Panc1 (cell line): Measurements from ENCODE around the gene CCDC51.

Experiments
- POLR2AphosphoS5 ChIP-seq: IDR thresholded peaks from 2 replicates; pipeline ENCODE4 v1.6.1; 2012; ENCODE audit warnings: mild to moderate bottlenecking, low read depth, low read length, moderate library complexity
- TF ChIP-seq, protein P1 (sequence below): fragments of 450-650 bp; IDR thresholded peaks from 2 replicates; pipeline ENCODE4 v1.5.1; 2017; ENCODE audit warnings: mild to moderate bottlenecking
- TF ChIP-seq, protein P2 (sequence below), 2 experiments: IDR thresholded peaks; 2 replicates each; pipeline ENCODE4 v1.6.1; 2011 to 2012; ENCODE audit warnings: low read depth in 2 of 2, control low read depth in 1 of 2, low read length in 1 of 2, mild to moderate bottlenecking in 1 of 2, moderate library complexity in 1 of 2; ENCODE audit not compliant: insufficient read depth in 1 of 2

DNA sequence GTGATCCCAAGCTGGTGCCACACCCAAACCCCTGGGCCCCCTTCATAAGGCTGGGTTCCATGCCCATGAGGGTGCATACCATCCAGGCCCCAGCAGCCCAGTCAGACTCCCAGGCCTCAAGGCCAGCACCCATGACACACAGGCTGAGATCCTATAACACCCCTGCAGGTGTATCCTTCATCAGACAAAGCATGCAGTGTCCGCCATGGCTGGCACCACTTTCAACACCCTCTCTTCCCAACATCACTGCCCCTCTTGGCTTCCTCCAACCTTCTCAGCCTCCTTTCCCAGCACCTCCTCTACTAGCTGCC is 3.5 kb downstream of the CCDC51 start:
- TF ChIP-seq, protein P1, sequence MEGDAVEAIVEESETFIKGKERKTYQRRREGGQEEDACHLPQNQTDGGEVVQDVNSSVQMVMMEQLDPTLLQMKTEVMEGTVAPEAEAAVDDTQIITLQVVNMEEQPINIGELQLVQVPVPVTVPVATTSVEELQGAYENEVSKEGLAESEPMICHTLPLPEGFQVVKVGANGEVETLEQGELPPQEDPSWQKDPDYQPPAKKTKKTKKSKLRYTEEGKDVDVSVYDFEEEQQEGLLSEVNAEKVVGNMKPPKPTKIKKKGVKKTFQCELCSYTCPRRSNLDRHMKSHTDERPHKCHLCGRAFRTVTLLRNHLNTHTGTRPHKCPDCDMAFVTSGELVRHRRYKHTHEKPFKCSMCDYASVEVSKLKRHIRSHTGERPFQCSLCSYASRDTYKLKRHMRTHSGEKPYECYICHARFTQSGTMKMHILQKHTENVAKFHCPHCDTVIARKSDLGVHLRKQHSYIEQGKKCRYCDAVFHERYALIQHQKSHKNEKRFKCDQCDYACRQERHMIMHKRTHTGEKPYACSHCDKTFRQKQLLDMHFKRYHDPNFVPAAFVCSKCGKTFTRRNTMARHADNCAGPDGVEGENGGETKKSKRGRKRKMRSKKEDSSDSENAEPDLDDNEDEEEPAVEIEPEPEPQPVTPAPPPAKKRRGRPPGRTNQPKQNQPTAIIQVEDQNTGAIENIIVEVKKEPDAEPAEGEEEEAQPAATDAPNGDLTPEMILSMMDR, result no peak
- TF ChIP-seq, protein P2, sequence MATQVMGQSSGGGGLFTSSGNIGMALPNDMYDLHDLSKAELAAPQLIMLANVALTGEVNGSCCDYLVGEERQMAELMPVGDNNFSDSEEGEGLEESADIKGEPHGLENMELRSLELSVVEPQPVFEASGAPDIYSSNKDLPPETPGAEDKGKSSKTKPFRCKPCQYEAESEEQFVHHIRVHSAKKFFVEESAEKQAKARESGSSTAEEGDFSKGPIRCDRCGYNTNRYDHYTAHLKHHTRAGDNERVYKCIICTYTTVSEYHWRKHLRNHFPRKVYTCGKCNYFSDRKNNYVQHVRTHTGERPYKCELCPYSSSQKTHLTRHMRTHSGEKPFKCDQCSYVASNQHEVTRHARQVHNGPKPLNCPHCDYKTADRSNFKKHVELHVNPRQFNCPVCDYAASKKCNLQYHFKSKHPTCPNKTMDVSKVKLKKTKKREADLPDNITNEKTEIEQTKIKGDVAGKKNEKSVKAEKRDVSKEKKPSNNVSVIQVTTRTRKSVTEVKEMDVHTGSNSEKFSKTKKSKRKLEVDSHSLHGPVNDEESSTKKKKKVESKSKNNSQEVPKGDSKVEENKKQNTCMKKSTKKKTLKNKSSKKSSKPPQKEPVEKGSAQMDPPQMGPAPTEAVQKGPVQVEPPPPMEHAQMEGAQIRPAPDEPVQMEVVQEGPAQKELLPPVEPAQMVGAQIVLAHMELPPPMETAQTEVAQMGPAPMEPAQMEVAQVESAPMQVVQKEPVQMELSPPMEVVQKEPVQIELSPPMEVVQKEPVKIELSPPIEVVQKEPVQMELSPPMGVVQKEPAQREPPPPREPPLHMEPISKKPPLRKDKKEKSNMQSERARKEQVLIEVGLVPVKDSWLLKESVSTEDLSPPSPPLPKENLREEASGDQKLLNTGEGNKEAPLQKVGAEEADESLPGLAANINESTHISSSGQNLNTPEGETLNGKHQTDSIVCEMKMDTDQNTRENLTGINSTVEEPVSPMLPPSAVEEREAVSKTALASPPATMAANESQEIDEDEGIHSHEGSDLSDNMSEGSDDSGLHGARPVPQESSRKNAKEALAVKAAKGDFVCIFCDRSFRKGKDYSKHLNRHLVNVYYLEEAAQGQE (IDR thresholded peaks at IDR 0.05; ENCODE audit: insufficient read depth in 1 of 2, low read depth in 2 of 2, low read length in 1 of 2), result no peak
- no peak for TF ChIP-seq POLR2AphosphoS5
